IMR-90 (cell line): Measurements from ENCODE around the gene STUB1. TPM values are rescaled to one million over a fixed set of nuclear protein-coding genes. Genes with fewer than 3 reads are reported as not detected.

Experiments
- ATAC-seq: fragments of 200-7000 bp; cut with Tn5 transposase; 2 replicates; pipeline ENCODE4 v1.9.1; 2020; ENCODE audit warnings: low read depth, mild to moderate bottlenecking, moderate library complexity
- BruUV-seq: library from RNA; stranded (reverse); fragments of 400-500 nt; replicated peaks from 2 replicates; lab custom pipeline; 2021; lab: Mats Ljungman, UMichigan
- CTCF ChIA-PET: fragments of 300-600 bp; formaldehyde crosslinking; extraction: SDS; loops from one replicate; lab custom pipeline; 2021; ENCODE audit warnings: antibody characterized with exemption; lab: Yijun Ruan, JAX
- POLR2A ChIA-PET: fragments of 300-600 bp; sonication (Branson Sonifier 250); formaldehyde crosslinking; loops from one replicate; lab custom pipeline; 2022; ENCODE audit warnings: antibody characterized with exemption; ENCODE audit not compliant: unreplicated experiment; lab: Charles Lee
- DNase-seq: peaks from one replicate; pipeline ENCODE4 v3.0.0; 2013
- H2AFZ ChIP-seq: replicated peaks from 2 replicates; pipeline ENCODE3; 2013; ENCODE audit warnings: low read length, mild to moderate bottlenecking; ENCODE audit not compliant: poor library complexity
- H2AK5ac ChIP-seq: 2 replicates; pipeline ENCODE4 v1.6.1; 2013; ENCODE audit warnings: low read depth, low read length, inconsistent platforms
- H2AK9ac ChIP-seq: replicated peaks from 2 replicates; pipeline ENCODE3; 2013; ENCODE audit warnings: mild to moderate bottlenecking, low read depth, low read length, moderate library complexity; ENCODE audit not compliant: poor library complexity
- H2BK120ac ChIP-seq: 2 replicates; pipeline ENCODE4 v1.6.1; 2013; ENCODE audit warnings: low read depth, low read length, inconsistent platforms
- H2BK15ac ChIP-seq: 3 replicates; pipeline ENCODE4 v1.6.1; 2013; ENCODE audit warnings: low read depth, low read length, inconsistent platforms
- H2BK20ac ChIP-seq: 2 replicates; pipeline ENCODE4 v1.6.1; 2013; ENCODE audit warnings: low read depth, mild to moderate bottlenecking, inconsistent platforms, low read length, moderate library complexity
- H2BK5ac ChIP-seq: 2 replicates; pipeline ENCODE4 v1.6.1; 2013; ENCODE audit warnings: mild to moderate bottlenecking, low read depth, low read length, inconsistent platforms; ENCODE audit not compliant: poor library complexity, severe bottlenecking
- H3K14ac ChIP-seq: replicated peaks from 2 replicates; pipeline ENCODE4 v1.6.1; 2013; ENCODE audit warnings: low read depth, low read length, inconsistent platforms
- H3K18ac ChIP-seq: 2 replicates; pipeline ENCODE4 v1.6.1; 2013; ENCODE audit warnings: low read depth, low read length, control low read depth
- H3K23ac ChIP-seq: 2 replicates; pipeline ENCODE4 v1.6.1; 2013; ENCODE audit warnings: low read depth, low read length, inconsistent platforms
- H3K27ac ChIP-seq: 2 replicates; pipeline ENCODE4 v1.5.1; 2013; ENCODE audit warnings: mild to moderate bottlenecking, control low read depth, low read length; ENCODE audit not compliant: insufficient read depth
- H3K27me3 ChIP-seq: 2 replicates; pipeline ENCODE4 v1.6.1; 2013; ENCODE audit warnings: low read length; ENCODE audit not compliant: control insufficient read depth, insufficient read depth
- H3K36me3 ChIP-seq: 2 replicates; pipeline ENCODE4 v1.6.1; 2013; ENCODE audit warnings: low read length, mixed read lengths; ENCODE audit not compliant: control insufficient read depth, insufficient read depth
- H3K4ac ChIP-seq: 2 replicates; pipeline ENCODE4 v1.6.1; 2013; ENCODE audit warnings: low read depth, low read length, inconsistent platforms
- H3K4me1 ChIP-seq: 2 replicates; pipeline ENCODE4 v1.6.1; 2013; ENCODE audit warnings: low read length, mixed read lengths; ENCODE audit not compliant: control insufficient read depth, insufficient read depth
- H3K4me2 ChIP-seq: 2 replicates; pipeline ENCODE4 v1.6.1; 2013; ENCODE audit warnings: low read depth, mild to moderate bottlenecking, control low read depth, low read length, moderate library complexity
- H3K4me3 ChIP-seq: 2 replicates; pipeline ENCODE4 v1.5.1; 2013; ENCODE audit warnings: low read depth, mild to moderate bottlenecking, control low read depth, low read length, moderate library complexity; ENCODE audit not compliant: insufficient read depth
- H3K56ac ChIP-seq: 2 replicates; pipeline ENCODE4 v1.6.1; 2013; ENCODE audit warnings: low read length, inconsistent platforms; ENCODE audit not compliant: insufficient read depth; ENCODE audit errors: extremely low read depth
- H3K79me1 ChIP-seq, 2 experiments: 2 replicates each; pipeline ENCODE4 v1.6.1; 2013; ENCODE audit warnings: low read length in 2 of 2, inconsistent platforms in 1 of 2, low read depth in 1 of 2
- H3K9ac ChIP-seq: 2 replicates; pipeline ENCODE4 v1.6.1; 2013; ENCODE audit warnings: low read depth, low read length, control low read depth
- H3K9me1 ChIP-seq: 2 replicates; pipeline ENCODE4 v1.6.1; 2013; ENCODE audit warnings: low read length, inconsistent platforms; ENCODE audit not compliant: insufficient read depth
- H3K9me3 ChIP-seq: 2 replicates; pipeline ENCODE4 v1.6.1; 2013; ENCODE audit warnings: low read length; ENCODE audit not compliant: control insufficient read depth, insufficient read depth
- H4K20me1 ChIP-seq: 2 replicates; pipeline ENCODE4 v1.6.1; 2013; ENCODE audit warnings: low read length, inconsistent platforms; ENCODE audit not compliant: insufficient read depth
- H4K5ac ChIP-seq: 2 replicates; pipeline ENCODE4 v1.6.1; 2013; ENCODE audit warnings: mild to moderate bottlenecking, low read depth, low read length, control low read depth
- H4K8ac ChIP-seq, 2 experiments: 2 replicates each; pipeline ENCODE4 v1.6.1; 2013; ENCODE audit warnings: low read depth in 2 of 2, low read length in 2 of 2, control low read depth in 1 of 2, inconsistent platforms in 1 of 2
- H4K91ac ChIP-seq: 2 replicates; pipeline ENCODE4 v1.6.1; 2013; ENCODE audit warnings: low read depth, low read length, inconsistent platforms; ENCODE audit not compliant: insufficient read depth
- MAZ ChIP-seq: IDR thresholded peaks from 2 replicates; pipeline ENCODE4 v1.6.1; 2012; ENCODE audit warnings: low read depth, mild to moderate bottlenecking, low read length, improper control_type of control experiment, moderate library complexity, borderline replicate concordance
- RAD21 ChIP-seq: IDR thresholded peaks from 2 replicates; pipeline ENCODE4 v1.6.1; 2012; ENCODE audit warnings: low read length, improper control_type of control experiment
- RCOR1 ChIP-seq: IDR thresholded peaks from 2 replicates; pipeline ENCODE4 v1.6.1; 2012; ENCODE audit warnings: mild to moderate bottlenecking, low read length, improper control_type of control experiment; ENCODE audit not compliant: insufficient replicate concordance
- WGBS, 2 experiments: methylation state at CpG; one replicate each; pipeline versions ENCODE4 v1.1.5 to v1.1.7; 2013; ENCODE audit warnings: missing lambda C conversion rate in 2 of 2; ENCODE audit not compliant: insufficient read length in 1 of 2; ENCODE audit errors: extremely low coverage in 2 of 2; 5-methylcytosine and 5-hydroxymethylcytosine counted together
- dilution Hi-C: fragments of 300-500 bp; cut with HindIII; formaldehyde crosslinking; loops from one replicate; pipeline ENCODE4 v1.14.3; 2018; ENCODE audit warnings: low sequenced_read_pairs; ENCODE audit not compliant: unreplicated experiment
- in situ Hi-C: fragments of 300-500 bp; cut with MboI; formaldehyde crosslinking; loops from 3 replicates; pipeline ENCODE4 v1.14.3; 2019; ENCODE audit warnings: low sequenced_read_pairs, inconsistent platforms, mixed read lengths
- intact Hi-C: fragments of 100-400 bp; cut with micrococcal nuclease; formaldehyde crosslinking; loops from 2 replicates; pipeline ENCODE4 v1.10.0; 2022
- polyA plus RNA-seq, 3 experiments: library from polyadenylated mRNA; depleted of rRNA; stranded (reverse); fragments of >200 nt; gene quantifications; 2 replicates each; pipeline ENCODE4 v1.2.3, GENCODE V29; 2012; ENCODE audit warnings: low replicate concordance in 1 of 3
- total RNA-seq: library from RNA; depleted of rRNA; stranded (reverse); fragments of >200 nt; gene quantifications from 2 replicates; pipeline ENCODE4 v1.2.3, GENCODE V29; 2012

Gene STUB1
- total and polyA plus RNA-seq, 2 of the 4 experiments (the other 2 are of a cell fraction): 183 to 186 TPM

GRCh38 chr16:671353-672131 lies 8.7 kb upstream of the STUB1 start:
- H3K9ac ChIP-seq: no peak overlapping the region
- H4K5ac ChIP-seq: no peak overlapping the region
- 94% methylated on average over 13 of the region's 40 CpGs; no CpG with 5 or more reads in 1 of the 2 experiments for WGBS, 2 experiments
- H3K56ac ChIP-seq: no peak overlapping the region
- peaks cover 0 to 37% of the 10 kb centered on the region in 2 experiments; a peak in 1 of 4 replicates for H3K79me1 ChIP-seq
- ATAC-seq: no peak
- peaks cover 6% of the 10 kb centered on the region for H3K9me1 ChIP-seq
- H2AFZ ChIP-seq: no peak overlapping the region
- peaks cover 27% of the 10 kb centered on the region for H4K20me1 ChIP-seq
- H3K4me3 ChIP-seq: no peak overlapping the region
- no peak overlapping the region for H2BK20ac ChIP-seq
- no peak overlapping the region for H2BK15ac ChIP-seq
- H3K4ac ChIP-seq: no peak overlapping the region
- no peak for TF ChIP-seq RCOR1
- TF ChIP-seq RAD21: no peak
- no peak for TF ChIP-seq MAZ
- peak overlapping the region; percentile 28 for H2AK9ac ChIP-seq
- H3K9me3 ChIP-seq: no peaks in the 10 kb centered on the region
- H4K91ac ChIP-seq: no peak overlapping the region
- no TSS peak for BruUV-seq
- H3K27ac ChIP-seq: no peak overlapping the region
- peaks cover 47% of the 10 kb centered on the region for H3K36me3 ChIP-seq
- no peak overlapping the region for H2BK5ac ChIP-seq
- in situ Hi-C loops: no loop called here
- H3K23ac ChIP-seq: no peak overlapping the region
- no peak overlapping the region for H2AK5ac ChIP-seq
- H3K4me1 ChIP-seq: peaks cover 14% of the 10 kb centered on the region
- no peak overlapping the region for H2BK120ac ChIP-seq
- H4K8ac ChIP-seq: no peak overlapping the region
- no peak for DNase-seq
- dilution Hi-C loops: no loop called here
- ChIA-PET CTCF (no interaction called here), POLR2A (no interaction called here)
- H3K18ac ChIP-seq: no peak overlapping the region
- intact Hi-C loops: no loop called here
- H3K14ac ChIP-seq: no peak overlapping the region
- no peak overlapping the region for H3K4me2 ChIP-seq
- no peaks in the 10 kb centered on the region for H3K27me3 ChIP-seq
